GM23338 (cell line): ENCODE measurements around the gene HNRNPC.

Experiments
- CTCF ChIP-seq, 2 experiments: fragments of 200-600 bp in 1 of 2; sonication (generic) in 1 of 2; conservative IDR thresholded peaks; 2 replicates each; pipeline versions ENCODE4 v1.5.1 to v1.6.1; 2016 to 2017; ENCODE audit warnings: antibody characterized with exemption in 2 of 2, low read depth in 2 of 2, mild to moderate bottlenecking in 2 of 2, moderate library complexity in 1 of 2
- TF ChIP-seq, protein P1 (sequence below): IDR thresholded peaks from one replicate; pipeline ENCODE4 v1.6.1; 2018; ENCODE audit warnings: antibody characterized with exemption; ENCODE audit not compliant: unreplicated experiment

GRCh38 chr14:21257394-21257909 is 11.8 kb downstream of the HNRNPC start:
- TF ChIP-seq CTCF (conservative IDR thresholded peaks at IDR 0.05; ENCODE audit: low read depth in 2 of 2): no peak
- TF ChIP-seq, protein P1, sequence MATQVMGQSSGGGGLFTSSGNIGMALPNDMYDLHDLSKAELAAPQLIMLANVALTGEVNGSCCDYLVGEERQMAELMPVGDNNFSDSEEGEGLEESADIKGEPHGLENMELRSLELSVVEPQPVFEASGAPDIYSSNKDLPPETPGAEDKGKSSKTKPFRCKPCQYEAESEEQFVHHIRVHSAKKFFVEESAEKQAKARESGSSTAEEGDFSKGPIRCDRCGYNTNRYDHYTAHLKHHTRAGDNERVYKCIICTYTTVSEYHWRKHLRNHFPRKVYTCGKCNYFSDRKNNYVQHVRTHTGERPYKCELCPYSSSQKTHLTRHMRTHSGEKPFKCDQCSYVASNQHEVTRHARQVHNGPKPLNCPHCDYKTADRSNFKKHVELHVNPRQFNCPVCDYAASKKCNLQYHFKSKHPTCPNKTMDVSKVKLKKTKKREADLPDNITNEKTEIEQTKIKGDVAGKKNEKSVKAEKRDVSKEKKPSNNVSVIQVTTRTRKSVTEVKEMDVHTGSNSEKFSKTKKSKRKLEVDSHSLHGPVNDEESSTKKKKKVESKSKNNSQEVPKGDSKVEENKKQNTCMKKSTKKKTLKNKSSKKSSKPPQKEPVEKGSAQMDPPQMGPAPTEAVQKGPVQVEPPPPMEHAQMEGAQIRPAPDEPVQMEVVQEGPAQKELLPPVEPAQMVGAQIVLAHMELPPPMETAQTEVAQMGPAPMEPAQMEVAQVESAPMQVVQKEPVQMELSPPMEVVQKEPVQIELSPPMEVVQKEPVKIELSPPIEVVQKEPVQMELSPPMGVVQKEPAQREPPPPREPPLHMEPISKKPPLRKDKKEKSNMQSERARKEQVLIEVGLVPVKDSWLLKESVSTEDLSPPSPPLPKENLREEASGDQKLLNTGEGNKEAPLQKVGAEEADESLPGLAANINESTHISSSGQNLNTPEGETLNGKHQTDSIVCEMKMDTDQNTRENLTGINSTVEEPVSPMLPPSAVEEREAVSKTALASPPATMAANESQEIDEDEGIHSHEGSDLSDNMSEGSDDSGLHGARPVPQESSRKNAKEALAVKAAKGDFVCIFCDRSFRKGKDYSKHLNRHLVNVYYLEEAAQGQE: no peak
